Measurements from ENCODE around the gene NOXO1. TPM values are rescaled to one million over a fixed set of nuclear protein-coding genes. Genes with fewer than 3 reads are reported as not detected.

NOXO1 gene
- total and polyA plus RNA-seq, 9 of the 15 experiments (the other 6 are each of a cell fraction or from before 2014, with no cell fraction given), result not detected

GRCh38 chr16:1991588-1991947 lies 10.3 kb upstream of the NOXO1 start (continued):
- no peak for TF ChIP-seq AFF1 (IDR thresholded peaks at IDR 0.05; ENCODE audit: low read depth in 1 of 2, partially characterized antibody in 2 of 2)
- no peak for TF ChIP-seq HNRNPUL1 (IDR thresholded peaks at IDR 0.05; ENCODE audit: low read length)
- TF ChIP-seq, protein P1, sequence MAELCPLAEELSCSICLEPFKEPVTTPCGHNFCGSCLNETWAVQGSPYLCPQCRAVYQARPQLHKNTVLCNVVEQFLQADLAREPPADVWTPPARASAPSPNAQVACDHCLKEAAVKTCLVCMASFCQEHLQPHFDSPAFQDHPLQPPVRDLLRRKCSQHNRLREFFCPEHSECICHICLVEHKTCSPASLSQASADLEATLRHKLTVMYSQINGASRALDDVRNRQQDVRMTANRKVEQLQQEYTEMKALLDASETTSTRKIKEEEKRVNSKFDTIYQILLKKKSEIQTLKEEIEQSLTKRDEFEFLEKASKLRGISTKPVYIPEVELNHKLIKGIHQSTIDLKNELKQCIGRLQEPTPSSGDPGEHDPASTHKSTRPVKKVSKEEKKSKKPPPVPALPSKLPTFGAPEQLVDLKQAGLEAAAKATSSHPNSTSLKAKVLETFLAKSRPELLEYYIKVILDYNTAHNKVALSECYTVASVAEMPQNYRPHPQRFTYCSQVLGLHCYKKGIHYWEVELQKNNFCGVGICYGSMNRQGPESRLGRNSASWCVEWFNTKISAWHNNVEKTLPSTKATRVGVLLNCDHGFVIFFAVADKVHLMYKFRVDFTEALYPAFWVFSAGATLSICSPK (IDR thresholded peaks at IDR 0.05; ENCODE audit: borderline replicate concordance), result no peak
- TF ChIP-seq CREM (IDR thresholded peaks at IDR 0.05; ENCODE audit: low read depth), result no peak
- TF ChIP-seq ZNF668 (CRISPR knock-in tag; IDR thresholded peaks at IDR 0.05), result no peak
- TF ChIP-seq TFAP4 (CRISPR knock-in tag; IDR thresholded peaks at IDR 0.05; ENCODE audit: borderline replicate concordance), result 0 out of 2 replicates have a peak, but pooled peaks have one; percentile 57
- no peak for TF ChIP-seq FOXA3 (CRISPR knock-in tag; conservative IDR thresholded peaks at IDR 0.05 in 1 of 2, IDR thresholded peaks at IDR 0.05 in 1 of 2)
- 0 out of 4 replicates have a peak, but pooled peaks of 1 of the 2 experiments have one; percentile 3 for TF ChIP-seq RCOR1 (IDR thresholded peaks at IDR 0.05; ENCODE audit: borderline replicate concordance in 1 of 2, low read depth in 2 of 2, low read length in 2 of 2)
- TF ChIP-seq USF2 (CRISPR knock-in tag; IDR thresholded peaks at IDR 0.05), result no peak
- TF ChIP-seq, protein P2, sequence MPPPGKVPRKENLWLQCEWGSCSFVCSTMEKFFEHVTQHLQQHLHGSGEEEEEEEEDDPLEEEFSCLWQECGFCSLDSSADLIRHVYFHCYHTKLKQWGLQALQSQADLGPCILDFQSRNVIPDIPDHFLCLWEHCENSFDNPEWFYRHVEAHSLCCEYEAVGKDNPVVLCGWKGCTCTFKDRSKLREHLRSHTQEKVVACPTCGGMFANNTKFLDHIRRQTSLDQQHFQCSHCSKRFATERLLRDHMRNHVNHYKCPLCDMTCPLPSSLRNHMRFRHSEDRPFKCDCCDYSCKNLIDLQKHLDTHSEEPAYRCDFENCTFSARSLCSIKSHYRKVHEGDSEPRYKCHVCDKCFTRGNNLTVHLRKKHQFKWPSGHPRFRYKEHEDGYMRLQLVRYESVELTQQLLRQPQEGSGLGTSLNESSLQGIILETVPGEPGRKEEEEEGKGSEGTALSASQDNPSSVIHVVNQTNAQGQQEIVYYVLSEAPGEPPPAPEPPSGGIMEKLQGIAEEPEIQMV (tag; conservative IDR thresholded peaks at IDR 0.05; ENCODE audit: low read depth), result no peak
- no peak for TF ChIP-seq ATF1 (CRISPR knock-in tag; IDR thresholded peaks at IDR 0.05)
- TF ChIP-seq ATF1 (tag; IDR thresholded peaks at IDR 0.05), result peak; percentile 50; the same call in 1 of the 2 replicates
- peak; percentile 72; the same call in 1 of the 2 replicates for TF ChIP-seq MTA3 (IDR thresholded peaks at IDR 0.05; ENCODE audit: borderline replicate concordance)
- TF ChIP-seq NR2C2 (CRISPR knock-in tag; IDR thresholded peaks at IDR 0.05), result 0 out of 2 replicates have a peak, but pooled peaks have one; percentile 62
- TF ChIP-seq NR2C2 (tag; IDR thresholded peaks at IDR 0.05), result no peak
- no peak for TF ChIP-seq MAFG (tag; conservative IDR thresholded peaks at IDR 0.05)
- no peak for TF ChIP-seq CREB1 (IDR thresholded peaks at IDR 0.05)
- TF ChIP-seq CREB1 (CRISPR knock-in tag; IDR thresholded peaks at IDR 0.05), result peak; percentile 49; the same call in 1 of the 2 replicates
- TF ChIP-seq ILK (tag; IDR thresholded peaks at IDR 0.05; ENCODE audit: borderline replicate concordance, low read depth), result no peak
- no peak for TF ChIP-seq KLF6 (CRISPR knock-in tag; IDR thresholded peaks at IDR 0.05; ENCODE audit: borderline replicate concordance)

All from K562 (cell line).